GM21390 (cell line): ENCODE results near the gene EHBP1.
"Not testable (repeated sequence)": the region's sequence is repeated elsewhere in the genome, so short reads cannot be mapped to it uniquely, and the experiment has no call there.

Source experiments
- ATAC-seq: cut with Tn5 transposase; IDR thresholded peaks from one replicate; pipeline ENCODE4 v1.9.1; 2021; ENCODE audit not compliant: unreplicated experiment

Gene EHBP1

GRCh38 chr2:62704654-62705006, 883 bp upstream of the EHBP1 start:
- ATAC-seq: no peak

- ATAC-seq: no peak
These were observed 577 bp downstream of the EHBP1 start for GRCh38 chr2:62705859-62706720.

- ATAC-seq: no peak
These were observed 1.4 kb downstream of the EHBP1 start for GRCh38 chr2:62706721-62707521.

- no peak for ATAC-seq
These were observed 3.2 kb downstream of the EHBP1 start for GRCh38 chr2:62708751-62709150.

- no peak for ATAC-seq
These were observed 6.5 kb downstream of the EHBP1 start for GRCh38 chr2:62711832-62712494.

GRCh38 chr2:62713196-62713595, 7.7 kb downstream of the EHBP1 start:
- not testable (repeated sequence) for ATAC-seq

- no peak for ATAC-seq
These were observed 8.3 kb downstream of the EHBP1 start for GRCh38 chr2:62713837-62714236.

- ATAC-seq: no peak
These were observed 11.3 kb downstream of the EHBP1 start for GRCh38 chr2:62716768-62717167.

- ATAC-seq: no peak
These were observed 12.1 kb downstream of the EHBP1 start for GRCh38 chr2:62717503-62718081.

- ATAC-seq: no peak
These were observed 12.8 kb downstream of the EHBP1 start for GRCh38 chr2:62718225-62718822.

- ATAC-seq: no peak
These were observed 14.2 kb downstream of the EHBP1 start for GRCh38 chr2:62719757-62720156.

- ATAC-seq: no peak
These were observed 17.2 kb downstream of the EHBP1 start for GRCh38 chr2:62722679-62723078.

GRCh38 chr2:62723253-62723652, 17.7 kb downstream of the EHBP1 start:
- no peak for ATAC-seq

- no peak for ATAC-seq
These were observed 18.6 kb downstream of the EHBP1 start for GRCh38 chr2:62724106-62724505.

- no peak for ATAC-seq
These were observed 19.6 kb downstream of the EHBP1 start for GRCh38 chr2:62724886-62725711.

GRCh38 chr2:62725712-62726055, 20.2 kb downstream of the EHBP1 start:
- ATAC-seq: no peak

GRCh38 chr2:62727259-62727867, 21.9 kb downstream of the EHBP1 start:
- ATAC-seq: peak; percentile 69

GRCh38 chr2:62727876-62728566, 22.5 kb downstream of the EHBP1 start:
- ATAC-seq: no peak

- no peak for ATAC-seq
These were observed 25.8 kb downstream of the EHBP1 start for GRCh38 chr2:62731275-62731674.
